Cardiac muscle cell (in vitro differentiated cells and primary cell): ENCODE data around the gene SELP. TPM values are rescaled to one million over a fixed set of nuclear protein-coding genes. Genes with fewer than 3 reads are reported as not detected.
A peak's percentile ranks its signal among the peaks of the same experiment; 100 is the strongest.

ENCODE experiments used
- DNase-seq, 2 donors: peaks; one replicate each; pipeline versions ENCODE4 v3.0.0 to v3.0.0-alpha.2; 2010 to 2017; ENCODE audit warnings: low read depth in 1 of 2, low spot score in 1 of 2
- H3K27ac ChIP-seq: fragments of 200-600 bp; sonication (generic); 2 replicates; pipeline ENCODE4 v1.5.1; 2016
- H3K27me3 ChIP-seq: fragments of 200-600 bp; sonication (generic); 2 replicates; pipeline ENCODE4 v1.6.0; 2016; ENCODE audit warnings: control low read depth
- H3K36me3 ChIP-seq: fragments of 200-600 bp; sonication (generic); 2 replicates; pipeline ENCODE4 v1.5.1; 2016; ENCODE audit warnings: control low read depth
- H3K4me1 ChIP-seq: fragments of 200-600 bp; sonication (generic); 2 replicates; pipeline ENCODE4 v1.8.1; 2017; ENCODE audit warnings: low read depth, mild to moderate bottlenecking, mixed run types
- H3K4me3 ChIP-seq: fragments of 200-600 bp; sonication (generic); 2 replicates; pipeline ENCODE4 v1.5.1; 2016; ENCODE audit warnings: mild to moderate bottlenecking
- H3K9me3 ChIP-seq: fragments of 200-600 bp; sonication (generic); 2 replicates; pipeline ENCODE4 v1.5.1; 2017; ENCODE audit warnings: low read depth, mild to moderate bottlenecking, control low read depth
- polyA plus RNA-seq: library from polyadenylated mRNA; unstranded; fragments of >200 nt; fragmentation: Nextera tagmentation; extraction: Ambion mirVana; gene quantifications from 2 replicates; pipeline ENCODE4 v1.2.1, GENCODE V29; 2016
- total RNA-seq: library from RNA; depleted of rRNA; stranded (reverse); fragments of >200 nt; gene quantifications from 2 replicates; pipeline ENCODE4 v1.2.3, GENCODE V29; 2016
- TF ChIP-seq, protein P1 (sequence below): IDR thresholded peaks from 2 replicates; pipeline ENCODE4 v1.5.1; 2012; ENCODE audit warnings: low read depth, mild to moderate bottlenecking, low read length

SELP gene
- total and polyA plus RNA-seq, 2 experiments from 2014 or later = not detected

DNA sequence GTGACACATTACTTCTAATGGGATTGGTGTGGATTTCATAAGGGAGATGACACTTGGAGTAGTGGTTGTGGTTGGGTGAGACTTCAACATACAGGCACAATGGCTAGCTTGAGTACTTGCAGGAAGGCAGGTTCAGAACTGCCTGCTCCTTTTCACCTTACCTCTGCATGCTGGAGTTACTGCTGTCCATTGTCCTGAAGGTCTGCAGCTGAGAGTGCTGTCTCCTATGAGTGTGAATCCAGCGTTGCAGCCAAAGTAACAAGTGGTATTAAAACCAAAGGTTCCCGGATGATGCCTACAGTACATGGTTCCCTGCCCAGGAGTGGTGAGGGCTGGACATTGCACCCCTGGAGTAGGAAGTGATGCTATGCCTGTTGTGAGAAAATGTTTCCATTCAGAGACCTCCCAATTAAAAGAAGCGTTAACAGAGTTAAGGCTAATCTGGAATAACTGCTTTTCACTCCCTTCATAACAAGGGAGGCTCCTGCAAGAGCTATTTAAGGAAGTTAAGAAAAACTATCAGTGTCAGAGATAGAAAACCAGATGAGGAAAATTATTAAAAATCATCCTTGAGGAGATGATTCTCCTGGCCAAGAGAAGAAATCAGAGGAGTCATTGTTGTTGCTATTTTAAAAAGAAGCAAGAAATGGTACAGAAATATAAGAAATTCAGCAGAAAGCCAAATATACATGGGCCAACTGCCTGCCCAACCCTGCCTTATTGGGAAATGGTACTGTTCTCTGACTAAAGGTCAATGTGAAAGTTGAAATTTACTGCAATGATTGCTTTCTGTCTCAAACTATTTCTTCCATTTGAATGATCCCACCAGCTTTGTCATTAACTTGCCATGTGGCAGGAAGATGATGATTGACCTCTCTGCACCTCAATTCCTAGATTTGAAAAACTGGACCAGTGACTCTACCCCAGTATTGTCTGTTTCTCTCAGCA lies 33.9 kb downstream of the SELP start:
- no peaks in the 10 kb centered on the region for H3K9me3 ChIP-seq
- no peaks in the 10 kb centered on the region for H3K36me3 ChIP-seq
- peaks cover 25% of the 10 kb centered on the region for H3K27me3 ChIP-seq
- TF ChIP-seq, protein P1, sequence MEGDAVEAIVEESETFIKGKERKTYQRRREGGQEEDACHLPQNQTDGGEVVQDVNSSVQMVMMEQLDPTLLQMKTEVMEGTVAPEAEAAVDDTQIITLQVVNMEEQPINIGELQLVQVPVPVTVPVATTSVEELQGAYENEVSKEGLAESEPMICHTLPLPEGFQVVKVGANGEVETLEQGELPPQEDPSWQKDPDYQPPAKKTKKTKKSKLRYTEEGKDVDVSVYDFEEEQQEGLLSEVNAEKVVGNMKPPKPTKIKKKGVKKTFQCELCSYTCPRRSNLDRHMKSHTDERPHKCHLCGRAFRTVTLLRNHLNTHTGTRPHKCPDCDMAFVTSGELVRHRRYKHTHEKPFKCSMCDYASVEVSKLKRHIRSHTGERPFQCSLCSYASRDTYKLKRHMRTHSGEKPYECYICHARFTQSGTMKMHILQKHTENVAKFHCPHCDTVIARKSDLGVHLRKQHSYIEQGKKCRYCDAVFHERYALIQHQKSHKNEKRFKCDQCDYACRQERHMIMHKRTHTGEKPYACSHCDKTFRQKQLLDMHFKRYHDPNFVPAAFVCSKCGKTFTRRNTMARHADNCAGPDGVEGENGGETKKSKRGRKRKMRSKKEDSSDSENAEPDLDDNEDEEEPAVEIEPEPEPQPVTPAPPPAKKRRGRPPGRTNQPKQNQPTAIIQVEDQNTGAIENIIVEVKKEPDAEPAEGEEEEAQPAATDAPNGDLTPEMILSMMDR = no peak
- peak; percentile 62 to 80 for DNase-seq
- no peaks in the 10 kb centered on the region for H3K4me1 ChIP-seq
- H3K27ac ChIP-seq = no peak overlapping the region
- H3K4me3 ChIP-seq = no peak overlapping the region

DNA sequence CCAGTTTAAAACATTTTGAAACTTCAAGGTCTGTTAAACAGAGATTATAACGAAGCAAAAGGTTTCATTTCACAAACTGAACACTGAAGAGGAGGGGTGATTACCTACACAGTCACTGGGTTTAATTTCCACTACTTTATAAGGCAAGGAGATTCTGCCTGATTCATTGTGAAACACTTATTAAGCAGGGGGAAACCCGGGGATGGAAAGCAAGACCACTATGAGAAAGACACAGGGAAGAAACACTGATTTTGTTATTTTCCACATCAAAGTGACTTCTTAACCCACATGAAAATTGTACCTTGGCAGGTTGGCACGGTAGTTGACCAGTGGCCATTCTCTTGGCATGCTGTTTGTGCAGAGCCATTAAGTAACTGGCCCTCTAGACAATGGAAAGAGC lies 35.5 kb downstream of the SELP start:
- Histone ChIP-seq H3K27me3 (peaks cover 36% of the 10 kb centered on the region), H3K4me3 (no peak overlapping the region), H3K9me3 (no peaks in the 10 kb centered on the region), H3K36me3 (no peaks in the 10 kb centered on the region), H3K27ac (no peak overlapping the region), H3K4me1 (no peaks in the 10 kb centered on the region)
- DNase-seq = no peak
- TF ChIP-seq, protein P1 = no peak

GRCh38 chr1:169590932-169591331 lies 39.0 kb downstream of the SELP start:
- no peak overlapping the region for H3K27ac ChIP-seq

DNA sequence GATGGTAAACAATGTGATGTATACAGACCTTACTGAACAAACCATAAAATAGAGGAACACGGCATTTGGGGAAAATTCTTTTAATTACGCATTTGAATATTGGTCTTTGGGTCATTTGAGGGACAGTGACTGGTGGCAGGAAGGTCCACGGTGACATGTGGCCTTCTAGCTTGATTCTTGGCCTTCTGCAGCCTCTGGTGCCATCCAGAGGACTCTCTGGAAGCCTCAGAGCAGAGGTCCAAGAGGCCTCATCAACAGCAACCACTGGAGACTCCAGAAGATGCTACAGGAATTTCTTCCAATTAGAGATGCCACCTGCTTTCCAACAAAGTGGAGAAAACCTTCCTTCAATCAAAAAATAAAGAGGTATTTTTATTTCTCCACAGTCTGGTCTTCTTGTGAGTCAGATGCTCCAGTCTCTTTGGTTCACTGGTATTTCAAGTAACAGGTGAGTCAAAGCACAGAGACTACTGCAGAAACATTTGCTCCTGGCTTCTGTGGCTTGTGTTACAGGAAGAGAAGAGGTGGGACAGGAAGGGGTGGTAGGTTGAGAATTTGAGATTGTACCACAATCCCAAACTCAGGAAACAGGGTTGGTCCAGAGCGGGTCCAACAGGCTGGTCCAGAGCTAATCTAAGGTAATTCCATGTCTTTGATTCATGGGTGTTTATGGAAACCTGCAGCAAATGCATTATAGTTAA lies 41.0 kb downstream of the SELP start:
- DNase-seq = no peak
- H3K36me3 ChIP-seq = no peaks in the 10 kb centered on the region
- no peaks in the 10 kb centered on the region for H3K4me1 ChIP-seq
- no peak overlapping the region for H3K27ac ChIP-seq
- no peak overlapping the region for H3K4me3 ChIP-seq
- no peaks in the 10 kb centered on the region for H3K9me3 ChIP-seq
- peaks cover 45% of the 10 kb centered on the region for H3K27me3 ChIP-seq
- TF ChIP-seq, protein P1 = no peak

More at GRCh38 chr1:169590932-169591331, 39.0 kb downstream of the SELP start:
- no peaks in the 10 kb centered on the region for H3K9me3 ChIP-seq
- TF ChIP-seq, protein P1 = no peak
- peaks cover 31% of the 10 kb centered on the region for H3K27me3 ChIP-seq
- H3K36me3 ChIP-seq = no peaks in the 10 kb centered on the region
- DNase-seq = no peak
- H3K4me3 ChIP-seq = no peak overlapping the region
- no peaks in the 10 kb centered on the region for H3K4me1 ChIP-seq

DNA sequence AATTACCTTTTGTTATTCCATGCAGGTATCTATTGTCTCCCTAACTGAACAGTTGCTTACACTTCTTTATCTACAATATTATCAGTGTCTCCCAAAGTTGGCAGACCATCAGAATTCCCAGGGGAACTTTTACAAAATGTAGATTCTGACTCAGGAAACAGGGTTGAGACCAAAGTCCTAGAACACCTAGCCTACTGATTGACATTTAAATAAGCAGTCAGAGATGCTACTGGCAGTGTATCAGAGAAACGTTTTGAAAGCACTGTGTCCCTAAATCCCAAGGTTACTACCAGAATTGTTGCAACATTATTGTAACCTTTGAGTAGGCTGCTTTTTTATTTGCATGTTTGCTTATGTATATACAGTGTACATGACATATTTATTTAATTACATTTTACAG lies 41.8 kb downstream of the SELP start:
- H3K9me3 ChIP-seq = no peaks in the 10 kb centered on the region
- no peak for DNase-seq
- no peaks in the 10 kb centered on the region for H3K4me1 ChIP-seq
- H3K27ac ChIP-seq = no peak overlapping the region
- H3K27me3 ChIP-seq = peaks cover 54% of the 10 kb centered on the region
- H3K36me3 ChIP-seq = no peaks in the 10 kb centered on the region
- no peak overlapping the region for H3K4me3 ChIP-seq
- TF ChIP-seq, protein P1 = no peak
